ENCODE results near the gene RBM47. TPM values are rescaled to one million over a fixed set of nuclear protein-coding genes. Genes with fewer than 3 reads are reported as not detected.

The RBM47 gene
- total and polyA plus RNA-seq, 4 donors = 1.6 to 13.6 (median 4.0) TPM

DNA sequence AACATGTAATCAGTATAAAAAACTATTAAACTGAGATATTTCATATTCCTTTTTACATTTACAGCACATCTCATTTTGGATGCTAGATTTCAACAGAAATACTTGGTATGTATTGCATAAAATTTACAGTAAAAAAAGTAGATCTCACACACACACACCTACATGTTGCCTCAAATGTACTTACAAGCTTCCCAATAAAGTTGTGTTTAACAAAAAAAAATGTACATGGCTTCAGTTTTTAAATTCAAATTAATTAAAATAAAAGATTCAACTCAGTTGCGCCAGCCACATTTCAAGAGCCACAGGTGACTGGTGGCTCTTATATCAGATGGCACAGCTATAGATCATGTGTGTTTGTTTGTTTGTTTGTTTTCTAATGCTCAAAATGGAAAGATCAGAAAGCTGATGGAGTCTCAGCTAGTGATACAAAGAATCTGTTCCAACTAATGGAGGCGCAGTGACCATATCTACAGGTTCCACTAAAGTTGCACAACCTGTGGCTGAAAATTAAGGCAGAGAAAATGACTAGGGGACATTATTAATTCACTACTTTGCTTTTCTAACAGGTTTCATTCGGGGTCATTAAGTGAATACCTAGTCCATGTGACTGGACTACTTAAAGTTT lies 45.0 kb downstream of the RBM47 start:
- no CpG with 5 or more reads among the region's 3 CpGs for WGBS (ENCODE audit: insufficient coverage)
- no peak overlapping the region for H3K27ac ChIP-seq (ENCODE audit: low read depth, low read length)
- no peaks in the 10 kb centered on the region for H3K4me1 ChIP-seq (ENCODE audit: control insufficient read depth, insufficient read depth, low read length)
- H3K27me3 ChIP-seq (ENCODE audit: control insufficient read depth, insufficient read depth, low read length) = no peaks in the 10 kb centered on the region
- H3K4me3 ChIP-seq (ENCODE audit: low read depth, low read length) = no peak overlapping the region
- no peak for DNase-seq (ENCODE audit: low read depth in 4 of 6, low spot score in 6 of 6)
- no peaks in the 10 kb centered on the region for H3K36me3 ChIP-seq (ENCODE audit: control insufficient read depth, insufficient read depth, low read length)
- no peaks in the 10 kb centered on the region for H3K9me3 ChIP-seq (ENCODE audit: control insufficient read depth, insufficient read depth, low read length)

DNA sequence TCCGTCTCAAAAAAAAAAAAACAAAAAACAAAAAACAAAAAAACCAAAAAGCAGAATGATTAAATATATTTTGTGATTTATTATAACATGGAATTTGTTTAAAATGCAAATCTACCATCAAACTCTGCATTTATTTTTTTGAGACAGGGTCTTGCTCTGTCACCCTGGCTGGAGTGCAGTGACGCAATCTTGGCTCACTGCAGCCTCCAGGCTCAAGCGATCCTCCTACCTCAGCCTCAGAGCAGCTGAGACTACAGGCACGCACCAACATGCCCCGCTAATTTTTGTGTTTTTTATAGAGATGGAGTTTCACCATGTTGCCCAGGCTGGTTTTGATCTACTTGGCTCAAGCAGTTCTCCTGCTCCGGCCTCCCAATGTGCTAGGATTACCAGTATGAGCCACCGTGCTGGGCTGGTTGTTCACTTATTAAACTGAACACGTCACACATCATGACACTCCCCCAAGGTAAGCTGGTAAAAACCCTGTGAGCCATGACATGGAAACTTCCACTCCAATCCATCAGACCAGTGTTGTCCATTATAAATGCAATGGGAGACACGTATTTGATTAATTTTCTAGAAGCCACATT lies 45.7 kb downstream of the RBM47 start:
- no peak overlapping the region for H3K4me3 ChIP-seq (ENCODE audit: low read depth, low read length)
- H3K9me3 ChIP-seq (ENCODE audit: control insufficient read depth, insufficient read depth, low read length) = no peaks in the 10 kb centered on the region
- H3K4me1 ChIP-seq (ENCODE audit: control insufficient read depth, insufficient read depth, low read length) = no peaks in the 10 kb centered on the region
- DNase-seq (ENCODE audit: low read depth in 4 of 6, low spot score in 6 of 6) = no peak
- WGBS (ENCODE audit: insufficient coverage) = 95% methylated on average over 6 of the region's 9 CpGs
- H3K36me3 ChIP-seq (ENCODE audit: control insufficient read depth, insufficient read depth, low read length) = no peaks in the 10 kb centered on the region
- no peaks in the 10 kb centered on the region for H3K27me3 ChIP-seq (ENCODE audit: control insufficient read depth, insufficient read depth, low read length)
- no peak overlapping the region for H3K27ac ChIP-seq (ENCODE audit: low read depth, low read length)

DNA sequence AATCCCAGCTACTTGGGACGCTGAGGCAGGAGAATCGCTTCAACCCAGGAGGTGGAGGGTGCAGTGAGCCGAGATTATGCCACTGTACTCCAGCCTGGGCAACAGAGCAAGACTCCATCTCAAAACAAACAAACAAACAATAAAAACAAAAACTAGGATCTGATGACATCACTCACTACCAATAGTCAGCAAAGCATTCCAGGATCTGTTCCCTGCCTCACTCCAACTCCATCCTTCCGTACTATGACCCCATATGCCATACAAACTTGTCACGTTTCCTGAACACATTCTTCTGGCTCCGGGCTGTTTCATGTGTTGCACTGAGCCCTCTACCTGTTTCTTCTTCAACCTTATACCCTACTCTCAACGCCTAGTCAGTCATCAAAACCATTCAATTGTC lies 47.3 kb downstream of the RBM47 start:
- H3K36me3 ChIP-seq (ENCODE audit: control insufficient read depth, insufficient read depth, low read length) = no peaks in the 10 kb centered on the region
- no peak for DNase-seq (ENCODE audit: low read depth in 4 of 6, low spot score in 6 of 6)
- no peaks in the 10 kb centered on the region for H3K27me3 ChIP-seq (ENCODE audit: control insufficient read depth, insufficient read depth, low read length)
- H3K4me3 ChIP-seq (ENCODE audit: low read depth, low read length) = no peak overlapping the region
- no peak overlapping the region for H3K27ac ChIP-seq (ENCODE audit: low read depth, low read length)
- 85% methylated on average over 7 of the region's 7 CpGs for WGBS (ENCODE audit: insufficient coverage)
- no peaks in the 10 kb centered on the region for H3K9me3 ChIP-seq (ENCODE audit: control insufficient read depth, insufficient read depth, low read length)
- no peaks in the 10 kb centered on the region for H3K4me1 ChIP-seq (ENCODE audit: control insufficient read depth, insufficient read depth, low read length)

DNA sequence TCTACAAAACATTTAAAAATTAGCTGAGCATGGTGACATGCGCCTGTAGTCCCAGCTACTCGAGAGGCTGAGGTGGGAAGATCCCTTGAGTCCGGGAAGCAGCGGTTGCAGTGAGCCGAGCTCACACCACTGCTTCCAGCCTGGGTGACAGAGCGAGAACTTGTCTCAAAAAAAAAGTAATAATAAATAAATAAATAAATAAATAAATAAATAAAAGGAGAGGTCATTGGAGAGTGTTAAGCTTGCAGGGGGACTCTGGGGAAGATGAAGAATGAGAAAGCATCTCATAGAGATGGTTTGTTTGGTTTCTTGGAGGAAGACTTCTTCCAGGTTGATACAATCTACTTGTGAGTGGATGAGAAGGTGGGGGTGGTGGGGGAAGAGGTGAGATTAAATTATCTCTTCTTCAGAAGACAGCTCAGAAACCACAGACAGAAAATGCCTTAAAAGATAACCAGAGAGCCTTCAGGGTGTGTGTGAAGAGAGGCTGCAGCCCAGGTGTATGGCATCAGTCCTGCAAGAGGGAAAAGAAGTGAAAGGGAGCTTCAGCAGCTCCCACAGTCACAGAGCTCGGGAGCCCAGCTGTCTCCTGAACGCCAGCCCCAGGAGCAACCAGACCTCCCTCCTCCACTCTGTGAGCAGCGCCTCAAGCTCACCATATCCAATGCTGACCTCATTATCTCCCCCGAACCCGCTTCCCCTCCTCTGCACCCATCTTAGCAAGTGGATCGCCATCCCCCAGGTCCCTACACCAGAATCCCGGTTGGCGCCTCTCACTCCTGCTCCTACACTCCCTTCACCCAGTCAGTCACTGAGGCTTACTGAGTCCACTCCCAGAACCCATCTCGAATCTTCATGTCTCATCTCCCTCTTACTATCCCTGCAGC lies 48.2 kb downstream of the RBM47 start:
- no peaks in the 10 kb centered on the region for H3K27me3 ChIP-seq (ENCODE audit: control insufficient read depth, insufficient read depth, low read length)
- H3K27ac ChIP-seq (ENCODE audit: low read depth, low read length) = no peak overlapping the region
- 84% methylated on average over 9 of the region's 15 CpGs for WGBS (ENCODE audit: insufficient coverage)
- no peaks in the 10 kb centered on the region for H3K9me3 ChIP-seq (ENCODE audit: control insufficient read depth, insufficient read depth, low read length)
- H3K4me1 ChIP-seq (ENCODE audit: control insufficient read depth, insufficient read depth, low read length) = no peaks in the 10 kb centered on the region
- no peak for DNase-seq (ENCODE audit: low read depth in 4 of 6, low spot score in 6 of 6)
- no peaks in the 10 kb centered on the region for H3K36me3 ChIP-seq (ENCODE audit: control insufficient read depth, insufficient read depth, low read length)
- H3K4me3 ChIP-seq (ENCODE audit: low read depth, low read length) = no peak overlapping the region

DNA sequence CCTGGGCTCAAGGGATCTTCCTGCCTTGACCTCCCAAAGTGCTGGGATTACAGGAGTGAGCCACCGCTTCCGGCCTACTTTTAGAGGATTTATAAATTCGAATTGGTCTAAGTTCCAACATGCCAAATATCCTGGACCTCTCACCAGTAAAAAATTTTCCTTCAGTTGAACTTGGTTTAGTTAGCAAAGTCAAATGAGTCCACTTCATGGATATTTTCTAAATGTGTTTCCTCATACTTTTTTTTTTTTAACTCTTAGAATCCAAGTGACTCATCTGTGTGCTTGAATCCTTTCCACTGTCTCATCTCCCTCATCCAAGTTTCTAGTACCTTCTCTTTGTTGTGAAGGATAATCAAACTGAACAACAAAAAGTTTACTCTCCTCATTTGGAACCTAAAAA lies 49.7 kb downstream of the RBM47 start:
- DNase-seq (ENCODE audit: low read depth in 4 of 6, low spot score in 6 of 6) = no peak
- Histone ChIP-seq H3K36me3 (ENCODE audit: control insufficient read depth, insufficient read depth, low read length) (no peaks in the 10 kb centered on the region), H3K9me3 (ENCODE audit: control insufficient read depth, insufficient read depth, low read length) (no peaks in the 10 kb centered on the region), H3K4me1 (ENCODE audit: control insufficient read depth, insufficient read depth, low read length) (no peaks in the 10 kb centered on the region), H3K27ac (ENCODE audit: low read depth, low read length) (no peak overlapping the region), H3K27me3 (ENCODE audit: control insufficient read depth, insufficient read depth, low read length) (no peaks in the 10 kb centered on the region), H3K4me3 (ENCODE audit: low read depth, low read length) (no peak overlapping the region)
- no CpG with 5 or more reads among the region's 3 CpGs for WGBS (ENCODE audit: insufficient coverage)

DNA sequence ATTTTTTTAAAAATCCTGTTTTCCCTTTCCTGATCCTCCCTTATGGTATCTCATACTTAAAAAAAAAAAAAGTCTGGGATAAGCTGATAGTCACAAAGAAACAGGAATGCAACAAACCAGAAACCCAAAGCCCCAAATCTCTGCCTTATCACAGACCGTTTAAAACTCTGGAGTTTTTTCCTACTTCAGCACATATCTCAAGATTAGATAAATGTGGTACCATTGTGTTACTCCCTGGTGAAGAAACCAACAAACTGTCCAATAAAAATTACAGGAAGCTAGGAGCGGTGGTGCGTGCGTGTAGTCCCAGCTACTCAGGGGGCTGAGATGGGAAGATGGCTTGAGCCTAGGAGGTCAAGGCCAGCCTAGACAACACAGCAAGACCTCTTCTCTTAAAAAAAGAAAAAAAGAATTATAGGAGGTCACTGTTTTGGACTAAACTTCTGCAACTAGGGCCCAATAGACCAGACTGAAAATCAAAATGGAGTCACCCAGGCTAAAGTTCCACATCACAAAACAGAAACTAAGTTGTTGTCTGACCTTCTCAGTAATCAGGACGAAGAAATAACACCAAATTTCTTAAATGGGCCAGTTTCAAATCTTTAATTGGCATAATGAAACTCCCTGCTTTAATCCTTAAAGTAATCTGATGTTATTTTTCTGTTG lies 51.9 kb downstream of the RBM47 start:
- H3K27ac ChIP-seq (ENCODE audit: low read depth, low read length) = no peak overlapping the region
- no peaks in the 10 kb centered on the region for H3K4me1 ChIP-seq (ENCODE audit: control insufficient read depth, insufficient read depth, low read length)
- WGBS (ENCODE audit: insufficient coverage) = 100% methylated on average over 1 of the region's 5 CpGs
- no peaks in the 10 kb centered on the region for H3K9me3 ChIP-seq (ENCODE audit: control insufficient read depth, insufficient read depth, low read length)
- no peak overlapping the region for H3K4me3 ChIP-seq (ENCODE audit: low read depth, low read length)
- no peak for DNase-seq (ENCODE audit: low read depth in 4 of 6, low spot score in 6 of 6)
- H3K27me3 ChIP-seq (ENCODE audit: control insufficient read depth, insufficient read depth, low read length) = no peaks in the 10 kb centered on the region
- H3K36me3 ChIP-seq (ENCODE audit: control insufficient read depth, insufficient read depth, low read length) = no peaks in the 10 kb centered on the region

DNA sequence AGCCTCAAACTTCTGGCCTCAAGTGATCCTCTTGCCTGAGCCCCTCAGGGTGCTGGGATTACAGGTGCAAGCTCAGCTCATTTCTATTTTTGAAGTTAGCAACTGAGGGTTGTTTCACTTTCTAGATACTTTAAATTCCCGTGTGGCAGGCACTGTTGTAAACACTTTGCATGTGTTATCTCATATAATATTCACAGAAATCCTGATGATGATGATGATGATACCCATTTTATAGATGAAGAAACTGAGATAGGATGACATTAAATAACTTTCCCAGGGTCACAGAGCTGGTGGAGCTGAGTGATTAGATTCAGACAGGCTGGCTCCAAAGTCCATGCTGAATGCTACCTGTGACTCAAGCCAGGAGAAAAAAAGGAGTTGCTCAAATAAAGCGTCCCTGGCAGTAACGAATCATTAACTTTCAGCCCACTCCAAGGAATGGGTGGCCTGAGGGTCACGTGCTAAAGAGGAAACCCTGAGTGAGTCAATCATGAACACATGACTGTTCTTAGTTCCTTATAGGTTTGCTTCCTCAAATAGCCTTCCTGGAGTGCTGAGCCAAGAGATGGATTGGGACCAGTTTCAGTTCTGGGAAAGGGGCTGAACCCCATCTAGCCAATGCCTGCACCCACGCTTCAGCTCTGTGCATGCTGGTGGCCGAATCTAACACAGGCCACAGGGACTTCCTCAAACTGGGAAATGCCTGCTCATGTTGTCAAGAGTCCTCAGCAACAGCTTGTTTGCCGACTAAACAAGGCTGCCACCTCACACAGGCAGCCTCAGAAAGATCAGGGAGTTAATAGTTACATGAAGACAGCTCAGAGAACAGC lies 52.8 kb downstream of the RBM47 start:
- DNase-seq (ENCODE audit: low read depth in 4 of 6, low spot score in 6 of 6) = peak in 3 of 6 donors; percentile 6 to 46 (median 12)
- H3K36me3 ChIP-seq (ENCODE audit: control insufficient read depth, insufficient read depth, low read length) = no peaks in the 10 kb centered on the region
- no peak overlapping the region for H3K27ac ChIP-seq (ENCODE audit: low read depth, low read length)
- no peaks in the 10 kb centered on the region for H3K27me3 ChIP-seq (ENCODE audit: control insufficient read depth, insufficient read depth, low read length)
- no peaks in the 10 kb centered on the region for H3K4me1 ChIP-seq (ENCODE audit: control insufficient read depth, insufficient read depth, low read length)
- no peaks in the 10 kb centered on the region for H3K9me3 ChIP-seq (ENCODE audit: control insufficient read depth, insufficient read depth, low read length)
- WGBS (ENCODE audit: insufficient coverage) = 58% methylated on average over 2 of the region's 7 CpGs
- H3K4me3 ChIP-seq (ENCODE audit: low read depth, low read length) = no peak overlapping the region

DNA sequence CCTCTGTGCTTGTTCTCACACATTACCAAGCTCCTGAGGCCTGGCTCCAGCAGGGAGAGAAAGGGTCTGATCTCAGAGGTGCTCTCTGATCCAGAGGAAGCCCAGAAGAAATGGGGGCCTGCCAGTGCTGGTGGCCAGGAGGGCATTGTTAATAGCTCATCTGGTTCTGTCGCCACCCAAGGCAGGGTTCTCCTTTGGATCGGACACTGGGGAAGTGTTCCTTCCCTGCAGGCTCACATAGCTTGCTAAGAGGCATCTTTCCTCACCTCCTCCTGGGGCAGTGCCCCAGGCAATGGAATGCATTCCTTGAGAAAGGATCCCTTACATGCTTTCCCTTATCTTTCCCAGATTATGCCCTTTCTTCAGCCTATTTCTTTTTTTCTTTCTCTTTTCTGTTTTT lies 53.8 kb downstream of the RBM47 start:
- Histone ChIP-seq H3K4me1 (ENCODE audit: control insufficient read depth, insufficient read depth, low read length) (no peaks in the 10 kb centered on the region), H3K27me3 (ENCODE audit: control insufficient read depth, insufficient read depth, low read length) (no peaks in the 10 kb centered on the region), H3K36me3 (ENCODE audit: control insufficient read depth, insufficient read depth, low read length) (no peaks in the 10 kb centered on the region), H3K27ac (ENCODE audit: low read depth, low read length) (no peak overlapping the region), H3K4me3 (ENCODE audit: low read depth, low read length) (no peak overlapping the region), H3K9me3 (ENCODE audit: control insufficient read depth, insufficient read depth, low read length) (no peaks in the 10 kb centered on the region)
- 93% methylated on average over 2 of the region's 2 CpGs for WGBS (ENCODE audit: insufficient coverage)
- DNase-seq (ENCODE audit: low read depth in 4 of 6, low spot score in 6 of 6) = no peak

Data from spinal cord (tissue), 10 donors.